Measurements from ENCODE around the gene C19orf25. TPM values are rescaled to one million over a fixed set of nuclear protein-coding genes. Genes with fewer than 3 reads are reported as not detected.

Gene C19orf25
- total RNA-seq, 1 experiment from 2014 or later = 35.0 TPM

- DNase-seq (ENCODE audit: low spot score) = no peak
These were observed 32.6 kb upstream of the C19orf25 start for GRCh38 chr19:1511318-1512317.

DNA sequence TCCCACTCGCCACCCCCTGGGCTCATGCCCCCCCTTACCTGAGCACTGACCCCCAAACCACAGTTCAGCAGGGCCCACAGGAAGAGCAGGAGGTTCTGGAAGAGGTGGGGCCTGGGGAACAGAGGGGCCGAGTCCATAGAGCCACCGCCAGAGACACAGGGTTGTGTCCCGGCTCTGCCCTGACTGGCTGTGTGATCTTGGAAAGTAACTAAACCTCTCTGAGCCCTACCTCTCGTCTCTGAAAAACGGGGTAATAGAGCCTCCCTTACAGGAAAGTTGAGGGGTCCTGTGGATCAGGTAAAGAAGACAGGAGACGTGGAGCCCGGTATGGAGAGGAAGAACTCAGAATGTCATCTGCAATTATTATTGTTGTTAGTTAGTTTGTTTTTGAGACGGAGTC lies 31.8 kb upstream of the C19orf25 start:
- no peak for DNase-seq (ENCODE audit: low spot score)
- TF ChIP-seq EZH2 (IDR thresholded peaks at IDR 0.05; ENCODE audit: borderline replicate concordance, low read depth, low read length, poor library complexity, severe bottlenecking) (no peak), CTCF (conservative IDR thresholded peaks at IDR 0.05; ENCODE audit: low read depth, low read length) (no peak)
- Histone ChIP-seq H3K27ac (ENCODE audit: low read depth, low read length, poor library complexity, severe bottlenecking) (no peak overlapping the region), H3K9me3 (ENCODE audit: low read depth, low read length, poor library complexity, severe bottlenecking) (no peaks in the 10 kb centered on the region), H3K36me3 (ENCODE audit: insufficient read depth, low read length, poor library complexity, severe bottlenecking) (no peaks in the 10 kb centered on the region), H3K27me3 (replicated peaks; ENCODE audit: insufficient read depth, low read depth, low read length, poor library complexity) (no peaks in the 10 kb centered on the region), H3K4me3 (ENCODE audit: low read depth, low read length, poor library complexity, severe bottlenecking) (no peak overlapping the region), H3K4me1 (ENCODE audit: insufficient read depth, low read length, poor library complexity, severe bottlenecking) (peaks cover 12% of the 10 kb centered on the region)
- ChIA-PET CTCF (no interaction called here), POLR2A (ENCODE audit: low non-redundant PET) (no interaction called here)
- no TSS peak for BruUV-seq (replicated peaks)
- intact Hi-C loops (cut with micrococcal nuclease; ENCODE audit: unreplicated experiment) = no loop called here

More at GRCh38 chr19:1511318-1512317, 32.6 kb upstream of the C19orf25 start:
- POLR2A ChIA-PET (ENCODE audit: low non-redundant PET) = no interaction called here
- no peak for TF ChIP-seq EZH2 (IDR thresholded peaks at IDR 0.05; ENCODE audit: borderline replicate concordance, low read depth, low read length, poor library complexity, severe bottlenecking)
- no peak for TF ChIP-seq CTCF (conservative IDR thresholded peaks at IDR 0.05; ENCODE audit: low read depth, low read length)
- BruUV-seq (replicated peaks) = no TSS peak
- Histone ChIP-seq H3K4me3 (ENCODE audit: low read depth, low read length, poor library complexity, severe bottlenecking) (no peak overlapping the region), H3K27me3 (replicated peaks; ENCODE audit: insufficient read depth, low read depth, low read length, poor library complexity) (no peaks in the 10 kb centered on the region), H3K4me1 (ENCODE audit: insufficient read depth, low read length, poor library complexity, severe bottlenecking) (peaks cover 12% of the 10 kb centered on the region), H3K36me3 (ENCODE audit: insufficient read depth, low read length, poor library complexity, severe bottlenecking) (no peaks in the 10 kb centered on the region), H3K9me3 (ENCODE audit: low read depth, low read length, poor library complexity, severe bottlenecking) (no peaks in the 10 kb centered on the region), H3K27ac (ENCODE audit: low read depth, low read length, poor library complexity, severe bottlenecking) (no peak overlapping the region)
- intact Hi-C loops (cut with micrococcal nuclease; ENCODE audit: unreplicated experiment) = no loop called here
- CTCF ChIA-PET = no interaction called here

- BruUV-seq (replicated peaks) = no TSS peak
These were observed 31.4 kb upstream of the C19orf25 start for GRCh38 chr19:1510442-1510806.

More at GRCh38 chr19:1510442-1510806, 31.4 kb upstream of the C19orf25 start:
- no peaks in the 10 kb centered on the region for H3K36me3 ChIP-seq (ENCODE audit: insufficient read depth, low read length, poor library complexity, severe bottlenecking)
- CTCF ChIA-PET = no interaction called here
- no peak for DNase-seq (ENCODE audit: low spot score)
- POLR2A ChIA-PET (ENCODE audit: low non-redundant PET) = no interaction called here
- no peak overlapping the region for H3K27ac ChIP-seq (ENCODE audit: low read depth, low read length, poor library complexity, severe bottlenecking)
- H3K27me3 ChIP-seq (replicated peaks; ENCODE audit: insufficient read depth, low read depth, low read length, poor library complexity) = no peaks in the 10 kb centered on the region
- H3K4me3 ChIP-seq (ENCODE audit: low read depth, low read length, poor library complexity, severe bottlenecking) = no peak overlapping the region
- H3K4me1 ChIP-seq (ENCODE audit: insufficient read depth, low read length, poor library complexity, severe bottlenecking) = peaks cover 12% of the 10 kb centered on the region
- intact Hi-C loops (cut with micrococcal nuclease; ENCODE audit: unreplicated experiment) = no loop called here
- TF ChIP-seq CTCF (conservative IDR thresholded peaks at IDR 0.05; ENCODE audit: low read depth, low read length) (no peak), EZH2 (IDR thresholded peaks at IDR 0.05; ENCODE audit: borderline replicate concordance, low read depth, low read length, poor library complexity, severe bottlenecking) (no peak)
- H3K9me3 ChIP-seq (ENCODE audit: low read depth, low read length, poor library complexity, severe bottlenecking) = no peaks in the 10 kb centered on the region
